Measurements from ENCODE around the gene INTS3.
A peak's percentile ranks its signal among the peaks of the same experiment; 100 is the strongest.

INTS3 gene

DNA sequence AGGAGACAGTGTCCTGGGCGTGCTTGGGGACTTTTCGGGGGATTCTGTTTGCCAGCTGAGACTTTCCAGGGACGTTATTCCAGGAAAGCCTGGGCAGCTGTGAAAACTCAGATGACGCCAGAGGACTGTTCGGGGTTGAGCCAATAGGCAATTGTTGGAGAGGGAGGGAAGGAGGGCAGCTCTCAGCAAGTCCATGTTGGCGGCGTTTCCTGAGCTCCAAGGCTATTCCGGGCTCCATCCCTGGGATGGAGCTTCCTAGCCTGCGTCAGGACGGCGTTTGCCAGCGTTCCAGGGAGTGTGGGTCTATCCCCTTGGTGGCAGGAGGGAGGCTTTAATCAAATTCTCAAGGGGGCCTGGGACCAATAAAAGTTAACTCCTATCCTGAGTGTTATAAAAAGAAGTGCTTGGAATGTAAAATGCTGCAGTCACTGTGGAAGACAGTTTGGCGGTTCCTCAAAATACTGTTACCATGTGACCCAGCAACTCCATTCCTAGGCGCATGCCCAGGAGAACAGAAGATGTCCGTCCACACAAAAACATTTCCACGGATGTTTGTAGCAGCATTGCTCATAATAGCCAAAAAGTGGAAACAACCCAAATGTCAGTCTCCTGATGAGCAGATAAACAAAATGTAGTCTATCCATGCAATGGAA is 62.6 kb downstream of the INTS3 start:
- peak overlapping the region; percentile 50 to 67 for H3K4me3 ChIP-seq (ENCODE audit: low read depth in 1 of 2, low read length in 2 of 2)
- no peaks in the 10 kb centered on the region for H3K9me3 ChIP-seq (ENCODE audit: low read length)
- H3K9ac ChIP-seq (ENCODE audit: low read length), result peak overlapping the region; percentile 69

DNA sequence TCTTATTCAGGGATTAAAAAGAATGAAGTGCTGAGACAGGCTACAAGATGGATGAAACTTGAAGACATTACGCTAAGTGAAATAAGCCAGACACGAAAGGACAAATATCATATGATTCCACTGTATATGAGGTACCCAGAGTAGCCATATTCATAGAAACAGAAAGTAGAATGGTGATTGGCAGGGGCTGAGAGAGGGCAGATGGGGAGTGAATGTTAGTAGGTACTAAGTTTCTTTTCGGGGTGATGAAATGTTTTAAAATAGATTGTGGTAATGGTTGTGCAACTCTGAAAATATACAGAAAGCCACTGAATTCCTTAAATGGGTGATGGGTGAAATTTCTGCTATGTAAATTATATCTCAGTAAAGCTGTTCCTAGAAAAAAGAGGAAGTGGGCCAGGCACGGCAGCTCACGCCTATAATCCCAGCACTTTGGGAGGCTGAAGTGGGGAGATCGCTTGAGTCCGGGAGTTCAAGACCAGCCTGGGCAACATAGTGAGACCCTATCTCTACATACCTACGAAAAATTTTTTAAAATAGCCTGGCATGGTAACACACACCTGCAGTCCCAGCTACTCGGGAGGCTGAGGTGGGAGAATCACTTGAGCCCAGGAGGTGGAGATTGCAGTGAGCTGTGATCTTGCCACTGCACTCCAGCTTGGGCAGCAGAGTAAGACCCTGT is 63.3 kb downstream of the INTS3 start:
- Histone ChIP-seq H3K27me3 (ENCODE audit: control insufficient read depth in 1 of 2, insufficient read depth in 2 of 2, low read length in 2 of 2) (no peaks in the 10 kb centered on the region), H3K4me3 (ENCODE audit: low read depth in 1 of 2, low read length in 2 of 2) (peak overlapping the region; percentile 30 to 67), H3K36me3 (ENCODE audit: insufficient read depth, low read length) (no peaks in the 10 kb centered on the region), H3K9ac (ENCODE audit: low read length) (peak overlapping the region; percentile 69), H3K4me1 (ENCODE audit: insufficient read depth, low read length) (peaks cover 25% of the 10 kb centered on the region), H3K9me3 (ENCODE audit: low read length) (no peaks in the 10 kb centered on the region), H3K27ac (ENCODE audit: low read depth, low read length) (peak overlapping the region; percentile 95)

More for the DNA sequence above, 62.6 kb downstream of the INTS3 start:
- H3K27ac ChIP-seq (ENCODE audit: low read depth, low read length), result peak overlapping the region; percentile 95
- H3K4me1 ChIP-seq (ENCODE audit: insufficient read depth, low read length), result peaks cover 25% of the 10 kb centered on the region
- H3K36me3 ChIP-seq (ENCODE audit: insufficient read depth, low read length), result no peaks in the 10 kb centered on the region
- no peaks in the 10 kb centered on the region for H3K27me3 ChIP-seq (ENCODE audit: control insufficient read depth in 1 of 2, insufficient read depth in 2 of 2, low read length in 2 of 2)

DNA sequence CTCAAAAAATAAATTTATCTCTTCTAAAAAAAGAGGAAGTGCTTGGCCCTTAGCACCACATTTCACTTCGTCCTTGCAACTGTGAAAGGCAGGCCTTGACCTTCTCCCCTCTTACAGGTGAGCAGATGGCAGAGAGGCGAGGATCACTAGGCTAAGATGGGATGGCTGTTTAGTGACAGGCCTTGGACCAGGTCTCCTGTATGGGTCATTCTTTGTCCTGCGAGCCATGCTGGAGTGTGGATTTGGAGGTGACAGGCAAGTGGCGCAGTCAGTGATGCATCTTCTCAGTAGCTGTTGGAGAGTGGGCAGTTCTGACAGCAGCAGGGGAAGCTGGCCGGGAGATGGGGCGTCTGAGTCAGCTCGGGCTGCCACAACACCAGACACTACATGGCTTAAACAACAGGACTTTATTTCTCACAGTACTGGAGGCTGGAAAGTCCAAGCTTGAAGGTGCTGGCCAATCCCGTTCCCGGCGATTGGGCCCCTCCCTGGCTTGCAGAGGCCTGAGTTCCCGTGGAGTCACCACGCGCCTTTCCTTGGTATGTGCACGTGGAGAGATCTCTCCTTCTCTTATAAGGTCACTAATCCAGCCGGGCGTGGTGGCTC is 63.9 kb downstream of the INTS3 start:
- H3K4me3 ChIP-seq (ENCODE audit: low read depth in 1 of 2, low read length in 2 of 2), result no peak overlapping the region
- H3K27me3 ChIP-seq (ENCODE audit: control insufficient read depth in 1 of 2, insufficient read depth in 2 of 2, low read length in 2 of 2), result no peaks in the 10 kb centered on the region
- H3K9ac ChIP-seq (ENCODE audit: low read length), result no peak overlapping the region
- no peaks in the 10 kb centered on the region for H3K9me3 ChIP-seq (ENCODE audit: low read length)
- peak overlapping the region; percentile 95 for H3K27ac ChIP-seq (ENCODE audit: low read depth, low read length)
- H3K36me3 ChIP-seq (ENCODE audit: insufficient read depth, low read length), result no peaks in the 10 kb centered on the region
- H3K4me1 ChIP-seq (ENCODE audit: insufficient read depth, low read length), result peaks cover 25% of the 10 kb centered on the region

DNA sequence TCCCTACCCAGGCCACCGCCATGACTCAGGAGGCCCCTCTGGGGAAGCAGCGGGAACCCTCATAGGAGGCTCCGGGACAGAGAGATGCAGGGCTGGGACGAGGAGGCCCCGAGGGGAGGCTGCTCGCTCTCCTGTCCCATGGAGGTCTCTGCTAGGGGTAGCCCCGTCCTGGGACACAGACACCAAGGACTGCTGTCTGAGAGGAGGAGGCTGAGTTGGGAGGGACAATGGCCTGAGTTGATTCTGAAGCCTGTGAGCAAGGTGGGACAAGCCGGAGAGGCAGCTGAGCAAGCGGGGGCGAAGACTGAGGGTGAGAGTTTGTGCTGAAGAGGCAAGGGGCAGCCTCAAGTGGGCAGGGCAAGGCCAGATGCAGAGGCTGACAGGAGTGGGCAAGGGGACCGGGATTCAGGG is 64.8 kb downstream of the INTS3 start:
- peaks cover 25% of the 10 kb centered on the region for H3K4me1 ChIP-seq (ENCODE audit: insufficient read depth, low read length)
- no peak overlapping the region for H3K9ac ChIP-seq (ENCODE audit: low read length)
- H3K27ac ChIP-seq (ENCODE audit: low read depth, low read length), result no peak overlapping the region
- H3K36me3 ChIP-seq (ENCODE audit: insufficient read depth, low read length), result no peaks in the 10 kb centered on the region
- no peak overlapping the region for H3K4me3 ChIP-seq (ENCODE audit: low read depth in 1 of 2, low read length in 2 of 2)
- no peaks in the 10 kb centered on the region for H3K9me3 ChIP-seq (ENCODE audit: low read length)
- no peaks in the 10 kb centered on the region for H3K27me3 ChIP-seq (ENCODE audit: control insufficient read depth in 1 of 2, insufficient read depth in 2 of 2, low read length in 2 of 2)

DNA sequence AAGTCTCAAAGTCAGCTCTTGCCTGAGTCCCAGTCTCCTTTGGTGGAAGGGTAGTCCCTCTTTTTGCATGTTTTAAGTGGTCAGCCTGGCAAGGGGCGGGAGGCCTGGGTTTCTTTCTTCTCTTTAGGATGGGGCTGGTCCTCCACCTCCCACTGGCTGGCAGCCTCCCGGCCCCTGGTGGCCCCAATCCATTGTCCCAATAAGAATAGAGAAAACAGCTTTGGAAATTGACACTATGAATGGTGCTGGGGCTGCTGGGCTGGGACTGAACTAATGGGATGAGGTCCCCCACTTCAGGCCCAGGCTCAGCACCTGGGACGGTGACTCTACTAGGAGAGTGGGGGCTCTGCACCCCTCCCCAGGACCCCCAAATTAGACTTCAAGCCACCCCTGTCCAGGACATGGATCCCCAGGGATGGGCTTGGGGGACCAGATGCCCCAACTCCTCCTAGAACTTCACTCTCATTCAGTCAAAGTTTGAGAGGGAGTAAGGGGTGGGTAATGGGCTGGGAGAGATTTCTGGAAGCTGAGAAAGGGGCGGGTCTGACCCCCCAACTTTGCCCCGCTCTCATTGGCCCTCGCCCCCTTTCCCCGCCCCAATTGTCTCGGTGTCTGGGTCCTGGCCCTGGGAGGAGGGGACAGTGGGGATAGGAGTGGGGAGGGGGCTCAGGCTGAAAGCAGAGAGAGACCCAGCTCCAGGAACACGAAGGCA is 65.6 kb downstream of the INTS3 start:
- Histone ChIP-seq H3K4me1 (ENCODE audit: insufficient read depth, low read length) (peaks cover 25% of the 10 kb centered on the region), H3K9ac (ENCODE audit: low read length) (no peak overlapping the region), H3K36me3 (ENCODE audit: insufficient read depth, low read length) (no peaks in the 10 kb centered on the region), H3K9me3 (ENCODE audit: low read length) (no peaks in the 10 kb centered on the region), H3K27me3 (ENCODE audit: control insufficient read depth in 1 of 2, insufficient read depth in 2 of 2, low read length in 2 of 2) (no peaks in the 10 kb centered on the region), H3K4me3 (ENCODE audit: low read depth in 1 of 2, low read length in 2 of 2) (no peak overlapping the region), H3K27ac (ENCODE audit: low read depth, low read length) (no peak overlapping the region)

DNA sequence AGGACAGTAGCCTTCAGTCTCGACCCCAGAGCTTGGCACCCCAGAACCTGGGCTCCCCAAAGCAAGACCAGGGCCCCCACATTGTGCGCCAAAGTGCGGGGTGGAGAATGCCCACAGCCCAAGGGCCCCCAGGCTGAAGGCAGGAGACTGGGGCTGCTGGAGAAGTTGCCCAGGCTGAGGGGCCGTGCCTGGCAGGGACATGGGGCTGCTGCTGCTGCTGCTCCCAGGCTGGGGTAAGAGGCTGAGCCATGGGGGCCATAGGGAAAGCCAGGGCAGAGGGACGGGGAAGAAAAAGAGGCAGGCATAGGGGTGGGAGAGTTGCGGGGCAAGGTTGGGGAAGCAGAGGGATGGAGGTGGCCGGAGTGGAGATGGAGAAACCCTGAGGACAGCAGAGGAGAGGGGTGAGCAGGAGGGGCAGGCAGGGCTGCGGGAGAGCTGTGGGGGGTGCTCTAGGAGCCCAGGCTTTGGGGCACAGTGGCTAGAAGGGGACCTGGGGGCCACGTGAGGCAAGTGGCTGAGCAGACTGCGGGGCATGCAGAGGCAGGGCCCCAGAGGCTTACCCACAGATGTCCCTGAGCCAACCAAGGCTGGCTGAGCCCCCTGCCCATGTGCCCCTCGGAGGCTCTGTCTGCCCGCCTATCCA is 66.2 kb downstream of the INTS3 start:
- Histone ChIP-seq H3K9ac (ENCODE audit: low read length) (no peak overlapping the region), H3K4me3 (ENCODE audit: low read depth in 1 of 2, low read length in 2 of 2) (no peak overlapping the region), H3K27ac (ENCODE audit: low read depth, low read length) (no peak overlapping the region), H3K27me3 (ENCODE audit: control insufficient read depth in 1 of 2, insufficient read depth in 2 of 2, low read length in 2 of 2) (no peaks in the 10 kb centered on the region), H3K9me3 (ENCODE audit: low read length) (no peaks in the 10 kb centered on the region), H3K4me1 (ENCODE audit: insufficient read depth, low read length) (peaks cover 20% of the 10 kb centered on the region), H3K36me3 (ENCODE audit: insufficient read depth, low read length) (no peaks in the 10 kb centered on the region)

DNA sequence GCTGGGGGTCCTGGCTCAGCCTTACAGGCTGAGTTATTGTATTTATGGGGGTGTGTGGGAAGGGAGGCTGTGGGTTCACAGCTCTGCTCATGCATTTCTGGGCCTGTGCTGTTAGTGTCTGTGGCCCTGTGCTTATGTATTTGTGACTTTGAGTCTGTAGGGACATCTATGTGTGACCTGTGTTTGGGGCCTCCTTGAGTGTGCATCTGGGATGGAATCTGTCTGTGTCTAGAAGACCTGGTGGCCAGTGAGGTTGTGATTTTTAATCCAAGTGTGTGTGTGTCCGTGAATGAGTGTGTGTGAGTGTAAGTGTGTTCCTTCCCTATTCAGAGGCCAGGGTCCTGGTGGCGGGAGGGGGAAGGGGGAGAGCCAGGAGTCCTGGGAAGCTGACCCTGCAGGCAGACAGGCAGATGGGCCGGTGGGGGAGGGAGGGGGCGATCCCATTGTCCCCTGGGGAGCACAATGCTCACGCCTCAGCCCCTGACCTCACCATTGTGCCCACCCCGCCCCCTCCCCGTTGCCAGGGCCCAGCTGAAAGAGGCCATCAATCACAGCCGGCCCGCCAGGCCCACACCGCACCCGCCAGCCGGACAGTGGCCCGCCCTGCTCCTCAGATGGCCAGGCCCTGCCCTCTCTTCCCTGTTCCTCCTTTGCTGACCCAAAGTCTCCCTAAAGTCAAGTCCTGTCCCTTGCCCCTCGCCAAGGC is 66.9 kb downstream of the INTS3 start:
- Histone ChIP-seq H3K9ac (ENCODE audit: low read length) (no peak overlapping the region), H3K4me3 (ENCODE audit: low read depth in 1 of 2, low read length in 2 of 2) (no peak overlapping the region), H3K27me3 (ENCODE audit: control insufficient read depth in 1 of 2, insufficient read depth in 2 of 2, low read length in 2 of 2) (no peaks in the 10 kb centered on the region), H3K4me1 (ENCODE audit: insufficient read depth, low read length) (peaks cover 13% of the 10 kb centered on the region), H3K36me3 (ENCODE audit: insufficient read depth, low read length) (no peaks in the 10 kb centered on the region), H3K9me3 (ENCODE audit: low read length) (no peaks in the 10 kb centered on the region), H3K27ac (ENCODE audit: low read depth, low read length) (no peak overlapping the region)

DNA sequence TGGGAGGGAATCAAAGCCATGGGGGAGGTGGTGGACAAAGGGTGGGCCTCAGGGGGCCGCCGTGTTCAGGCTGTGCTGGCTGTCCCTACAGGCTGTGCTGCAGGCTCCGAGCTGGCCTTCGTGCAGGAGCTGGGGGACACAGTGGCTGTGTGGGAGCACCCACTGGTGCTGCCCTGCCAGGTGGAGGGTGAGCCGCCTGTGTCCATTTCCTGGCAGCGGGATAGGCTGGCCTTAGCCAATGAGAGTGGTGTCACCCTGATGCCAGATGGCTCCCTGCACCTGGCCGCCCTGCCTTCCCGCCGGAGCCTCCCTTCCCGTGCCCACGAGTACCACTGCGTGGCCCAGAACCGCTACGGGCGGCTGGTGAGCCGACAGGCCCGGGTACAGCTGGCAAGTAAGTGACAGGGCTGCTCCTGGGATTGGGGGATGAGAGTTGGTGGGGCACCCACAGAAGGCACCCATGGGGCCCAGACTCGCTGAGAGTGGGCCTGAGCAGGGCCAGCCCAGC is 67.5 kb downstream of the INTS3 start:
- H3K4me3 ChIP-seq (ENCODE audit: low read depth in 1 of 2, low read length in 2 of 2), result no peak overlapping the region
- no peaks in the 10 kb centered on the region for H3K36me3 ChIP-seq (ENCODE audit: insufficient read depth, low read length)
- H3K27ac ChIP-seq (ENCODE audit: low read depth, low read length), result no peak overlapping the region
- H3K9me3 ChIP-seq (ENCODE audit: low read length), result no peaks in the 10 kb centered on the region
- H3K9ac ChIP-seq (ENCODE audit: low read length), result no peak overlapping the region
- peaks cover 10% of the 10 kb centered on the region for H3K4me1 ChIP-seq (ENCODE audit: insufficient read depth, low read length)
- H3K27me3 ChIP-seq (ENCODE audit: control insufficient read depth in 1 of 2, insufficient read depth in 2 of 2, low read length in 2 of 2), result no peaks in the 10 kb centered on the region

DNA sequence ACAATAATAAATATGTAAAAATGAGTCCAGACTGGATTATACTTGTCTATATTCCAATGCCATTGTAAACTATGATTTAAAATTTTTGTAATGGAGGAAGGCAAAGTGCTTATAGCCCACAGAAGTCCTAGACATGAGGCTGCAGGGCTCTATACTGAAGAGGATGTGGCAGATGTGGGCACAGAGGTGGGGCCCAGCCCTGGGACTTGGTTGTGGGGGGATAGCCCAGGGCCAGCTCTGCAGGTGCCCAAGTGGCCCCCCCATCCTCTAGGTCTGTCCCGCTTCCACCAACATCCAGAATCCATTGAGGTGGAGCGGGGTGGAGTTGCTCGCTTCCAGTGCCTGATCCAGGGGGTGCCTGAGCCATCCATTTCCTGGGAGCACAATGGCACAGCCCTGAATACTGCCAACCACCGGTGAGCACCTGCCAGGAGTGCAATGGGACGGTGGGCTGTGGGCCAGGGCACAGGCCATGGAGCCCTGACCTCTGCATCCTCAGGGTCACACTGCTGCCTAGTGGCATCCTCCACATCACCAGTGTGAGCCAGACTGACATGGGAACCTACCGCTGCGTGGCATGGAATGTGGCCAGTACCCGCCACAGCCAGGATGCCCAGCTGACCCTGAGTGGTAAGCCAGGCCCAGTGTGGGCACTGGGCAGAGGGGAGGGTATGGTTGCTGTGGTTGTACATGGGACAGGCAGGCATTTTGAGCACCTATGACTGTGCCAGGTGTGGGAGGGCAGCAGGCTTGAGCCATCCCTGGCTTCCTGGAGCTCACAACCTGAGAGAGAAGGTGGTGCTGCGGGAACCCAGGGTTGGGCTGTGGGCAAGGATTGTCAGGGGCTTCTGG is 68.3 kb downstream of the INTS3 start:
- H3K27ac ChIP-seq (ENCODE audit: low read depth, low read length), result no peak overlapping the region
- H3K27me3 ChIP-seq (ENCODE audit: control insufficient read depth in 1 of 2, insufficient read depth in 2 of 2, low read length in 2 of 2), result no peaks in the 10 kb centered on the region
- no peak overlapping the region for H3K9ac ChIP-seq (ENCODE audit: low read length)
- no peaks in the 10 kb centered on the region for H3K36me3 ChIP-seq (ENCODE audit: insufficient read depth, low read length)
- H3K9me3 ChIP-seq (ENCODE audit: low read length), result no peaks in the 10 kb centered on the region
- peaks cover 5% of the 10 kb centered on the region for H3K4me1 ChIP-seq (ENCODE audit: insufficient read depth, low read length)
- no peak overlapping the region for H3K4me3 ChIP-seq (ENCODE audit: low read depth in 1 of 2, low read length in 2 of 2)

Data from muscle layer of colon (tissue), 2 donors.